ENCODE data around the gene DNAI4. TPM values are rescaled to one million over a fixed set of nuclear protein-coding genes. Genes with fewer than 3 reads are reported as not detected.

The DNAI4 gene
- total and polyA plus RNA-seq, 9 of the 15 experiments (the other 6 are each of a cell fraction or from before 2014, with no cell fraction given) = 0.57 to 4.8 (median 2.6) TPM; not detected in 1

GRCh38 chr1:66873111-66873510 is 51.5 kb downstream of the DNAI4 start:
- ChIA-PET CTCF (ENCODE audit: low intra/inter-chr PET ratio) (no interaction called here), POLR2A (no interaction called here)
- no peaks in the 10 kb centered on the region for H3K9me3 ChIP-seq (replicated peaks; ENCODE audit: control insufficient read depth, insufficient read depth, low read depth, low read length)
- no peak for ATAC-seq
- BruUV-seq (replicated peaks) = no TSS peak
- in situ Hi-C loops (cut with MboI) (no loop called here), intact Hi-C loops (cut with micrococcal nuclease) (no loop called here)
- no peaks in the 10 kb centered on the region for H3K27me3 ChIP-seq (ENCODE audit: control insufficient read depth in 2 of 2, insufficient read depth in 2 of 2, low read length in 2 of 2)
- H3K27ac ChIP-seq (ENCODE audit: extremely low read depth, low read depth, low read length) = no peak overlapping the region
- no peaks in the 10 kb centered on the region for H3K36me3 ChIP-seq (ENCODE audit: control insufficient read depth, insufficient read depth, low read length)
- no peak for FAIRE-seq
- 31% methylated on average over 4 of the region's 5 CpGs for WGBS (ENCODE audit: insufficient coverage, low coverage, missing lambda C conversion rate)
- no peak overlapping the region for H2AFZ ChIP-seq (ENCODE audit: low read depth, low read length)
- H4K20me1 ChIP-seq (replicated peaks; ENCODE audit: control insufficient read depth, insufficient read depth, low read length) = no peaks in the 10 kb centered on the region
- no peaks in the 10 kb centered on the region for H3K9me1 ChIP-seq (ENCODE audit: control insufficient read depth, insufficient read depth, low read length)
- no peak overlapping the region for H3K4me3 ChIP-seq
- H3K4me1 ChIP-seq (replicated peaks in 1 of 2; ENCODE audit: control insufficient read depth in 2 of 2, insufficient read depth in 2 of 2, low read length in 2 of 2) = no peaks in the 10 kb centered on the region
- H3K79me2 ChIP-seq (ENCODE audit: control insufficient read depth, insufficient read depth, low read length) = no peaks in the 10 kb centered on the region
- H3K9ac ChIP-seq (ENCODE audit: insufficient read depth in 1 of 2, low read depth in 2 of 2, low read length in 2 of 2) = no peak overlapping the region
- no peak overlapping the region for H3K4me2 ChIP-seq (ENCODE audit: insufficient read depth, low read length)
- DNase-seq (ENCODE audit: extremely low read depth in 1 of 4, low spot score in 3 of 4) = no peak
- TF ChIP-seq CHCHD3 (CRISPR knock-in tag; IDR thresholded peaks at IDR 0.05) (no peak), SP1 (CRISPR knock-in tag; IDR thresholded peaks at IDR 0.05) (no peak), ZBTB2 (IDR thresholded peaks at IDR 0.05) (no peak), SIN3B (IDR thresholded peaks at IDR 0.05; ENCODE audit: low read depth) (no peak), GTF3C2 (IDR thresholded peaks at IDR 0.05; ENCODE audit: borderline replicate concordance, extremely low read depth, insufficient read length) (no peak), PRPF4 (IDR thresholded peaks at IDR 0.05; ENCODE audit: insufficient read depth, low read depth, low read length, poor library complexity, severe bottlenecking) (no peak), ZBTB12 (CRISPR knock-in tag; IDR thresholded peaks at IDR 0.05) (no peak), ZNF764 (CRISPR knock-in tag; IDR thresholded peaks at IDR 0.05; ENCODE audit: low read depth) (no peak), XRCC4 (IDR thresholded peaks at IDR 0.05; ENCODE audit: extremely low read depth, insufficient read depth, insufficient read length) (no peak), KDM2B (CRISPR knock-in tag; IDR thresholded peaks at IDR 0.05) (no peak), ZNF639 (CRISPR knock-in tag; conservative IDR thresholded peaks at IDR 0.05 in 1 of 2, IDR thresholded peaks at IDR 0.05 in 1 of 2) (no peak), TFAP4 (CRISPR knock-in tag; IDR thresholded peaks at IDR 0.05; ENCODE audit: borderline replicate concordance) (no peak), ATF7 (IDR thresholded peaks at IDR 0.05) (no peak), MAFK (IDR thresholded peaks at IDR 0.05; ENCODE audit: low read length) (no peak)
